Stimulated activated CD4-positive, alpha-beta T cell treated with anti-CD3 and anti-CD28 coated beads, Interleukin-12 subunit alpha, Interleukin-12 subunit beta, amount 100 ng/mL, for 4 hours (primary cell): ENCODE data around the gene NGDN.
"Not testable (repeated sequence)": the region's sequence is repeated elsewhere in the genome, so short reads cannot be mapped to it uniquely, and the experiment has no call there.

ENCODE experiments used
- DNase-seq: peaks from one replicate; pipeline ENCODE4 v3.0.0-alpha.2; 2020

The NGDN gene

GRCh38 chr14:23469127-23469905 is at the start of gene NGDN:
TSS of gene NGDN (plus strand) at chr14:23469703. CDS start at chr14:23469716, 13 bp downstream.
- peak; percentile 85 for DNase-seq

DNA sequence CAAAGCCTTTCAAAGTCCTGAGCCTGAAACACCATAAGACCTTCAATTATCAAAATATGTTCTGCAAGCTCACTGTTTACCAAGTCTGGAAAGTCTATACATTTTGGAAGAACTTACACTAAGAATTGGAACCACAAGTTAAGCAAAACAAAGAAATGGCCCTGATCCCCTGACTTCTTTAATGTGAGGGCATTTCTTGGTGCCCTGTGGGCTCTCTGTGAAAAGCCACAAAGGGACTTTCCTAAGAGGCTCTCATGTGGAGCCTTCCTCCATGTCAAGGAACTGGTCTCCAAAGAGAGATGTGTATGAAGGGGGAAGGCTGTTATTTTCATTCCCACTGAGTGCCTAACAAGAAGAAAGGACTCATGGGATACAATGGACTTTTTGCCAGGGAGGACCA is 47.9 kb upstream of the NGDN start:
- no peak for DNase-seq

- no peak for DNase-seq
Measured at GRCh38 chr14:23423657-23424056, 45.8 kb upstream of the NGDN start.

DNA sequence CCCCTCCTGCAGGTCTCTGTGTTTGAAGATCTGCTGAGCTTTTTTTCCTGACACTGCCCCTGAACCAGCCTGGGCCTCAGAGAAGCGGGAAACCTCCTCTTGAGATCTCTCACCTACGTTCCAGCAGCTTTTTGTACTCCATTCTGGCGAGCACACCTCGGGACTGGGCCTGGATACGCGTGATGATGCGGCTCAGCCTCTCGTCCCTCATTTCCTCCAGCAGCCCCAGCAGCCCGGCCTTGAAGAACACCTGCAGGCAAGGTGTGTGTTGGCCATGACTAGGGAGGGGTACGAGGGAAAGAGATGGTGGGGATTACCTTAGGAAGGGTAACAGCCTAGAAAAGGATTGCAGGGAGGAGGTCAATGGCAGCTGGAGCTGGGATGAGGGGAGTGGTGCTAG is 44.3 kb upstream of the NGDN start:
- no peak for DNase-seq

- not testable (repeated sequence) for DNase-seq
Measured at GRCh38 chr14:23425798-23426197, 43.7 kb upstream of the NGDN start.

- DNase-seq = no peak
Measured at GRCh38 chr14:23428686-23429495, 40.6 kb upstream of the NGDN start.

DNA sequence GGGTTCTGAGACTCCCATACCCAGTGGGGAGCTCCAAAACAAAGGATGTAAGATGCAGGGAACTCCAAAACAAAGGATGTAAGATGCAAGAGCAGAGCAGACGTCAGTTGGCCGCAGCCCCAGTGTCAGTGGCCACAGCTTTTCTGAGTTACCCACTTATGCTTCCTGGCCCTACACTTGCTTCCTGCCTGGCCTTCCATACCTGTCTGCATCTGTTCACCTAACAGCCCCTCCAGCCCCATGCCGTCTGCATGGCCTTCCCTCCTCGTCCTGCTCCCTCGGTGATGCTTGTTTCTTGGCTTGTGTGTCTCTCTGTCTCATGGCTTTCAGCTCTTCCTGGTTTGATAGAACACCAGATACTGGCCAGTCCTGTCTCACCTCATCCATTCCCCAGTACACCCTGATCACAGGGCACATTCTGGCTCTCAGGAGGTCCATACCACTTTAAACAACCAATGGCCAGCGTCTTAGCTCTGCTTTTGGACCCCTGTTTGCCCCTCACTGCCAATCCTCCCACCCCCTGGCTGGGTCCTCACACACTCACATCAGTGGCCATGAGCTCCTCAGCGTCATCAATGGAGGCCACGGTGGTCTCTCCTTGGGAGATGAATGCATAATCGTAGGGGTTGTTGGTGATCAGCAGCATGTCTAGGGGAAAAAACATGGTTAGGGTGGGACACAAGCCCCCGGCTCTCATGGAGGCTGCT is 39.3 kb upstream of the NGDN start:
- no peak for DNase-seq

DNA sequence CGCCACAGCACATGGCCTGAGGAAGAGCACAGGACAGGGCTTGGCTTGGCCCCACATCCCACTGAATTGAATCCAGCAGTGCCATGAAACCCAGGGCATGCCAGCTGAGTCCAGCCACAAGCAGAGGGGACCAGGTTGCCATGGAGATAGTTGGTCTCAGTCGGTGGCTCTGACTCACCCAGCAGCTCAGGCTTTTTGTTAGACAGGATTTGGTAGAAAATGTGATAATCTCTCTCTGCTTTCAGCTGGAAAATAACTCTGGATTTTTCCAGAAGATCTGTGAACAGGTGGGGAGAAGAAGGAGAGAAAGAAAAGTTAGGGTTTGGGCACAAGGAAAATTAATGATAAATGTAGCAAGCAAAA is 38.8 kb upstream of the NGDN start:
- no peak for DNase-seq

DNA sequence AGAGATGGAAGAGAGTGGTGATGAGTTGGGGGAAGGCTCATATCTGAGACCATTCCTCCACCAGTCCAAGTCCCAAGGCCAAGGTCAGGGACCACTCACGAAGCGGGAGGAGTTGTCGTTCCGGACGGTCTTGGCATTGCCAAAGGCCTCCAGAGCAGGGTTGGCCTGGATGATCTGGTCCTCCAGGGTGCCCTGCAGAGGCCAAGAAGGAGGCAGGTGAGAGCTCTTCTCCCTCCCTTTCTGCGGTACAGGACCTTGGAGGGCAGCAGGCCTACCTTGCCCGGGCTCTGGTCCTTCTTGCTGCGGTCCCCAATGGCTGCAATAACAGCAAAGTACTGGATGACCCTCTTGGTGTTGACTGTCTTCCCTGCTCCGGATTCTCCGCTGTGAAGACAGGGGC is 38.0 kb upstream of the NGDN start:
- DNase-seq = no peak

DNA sequence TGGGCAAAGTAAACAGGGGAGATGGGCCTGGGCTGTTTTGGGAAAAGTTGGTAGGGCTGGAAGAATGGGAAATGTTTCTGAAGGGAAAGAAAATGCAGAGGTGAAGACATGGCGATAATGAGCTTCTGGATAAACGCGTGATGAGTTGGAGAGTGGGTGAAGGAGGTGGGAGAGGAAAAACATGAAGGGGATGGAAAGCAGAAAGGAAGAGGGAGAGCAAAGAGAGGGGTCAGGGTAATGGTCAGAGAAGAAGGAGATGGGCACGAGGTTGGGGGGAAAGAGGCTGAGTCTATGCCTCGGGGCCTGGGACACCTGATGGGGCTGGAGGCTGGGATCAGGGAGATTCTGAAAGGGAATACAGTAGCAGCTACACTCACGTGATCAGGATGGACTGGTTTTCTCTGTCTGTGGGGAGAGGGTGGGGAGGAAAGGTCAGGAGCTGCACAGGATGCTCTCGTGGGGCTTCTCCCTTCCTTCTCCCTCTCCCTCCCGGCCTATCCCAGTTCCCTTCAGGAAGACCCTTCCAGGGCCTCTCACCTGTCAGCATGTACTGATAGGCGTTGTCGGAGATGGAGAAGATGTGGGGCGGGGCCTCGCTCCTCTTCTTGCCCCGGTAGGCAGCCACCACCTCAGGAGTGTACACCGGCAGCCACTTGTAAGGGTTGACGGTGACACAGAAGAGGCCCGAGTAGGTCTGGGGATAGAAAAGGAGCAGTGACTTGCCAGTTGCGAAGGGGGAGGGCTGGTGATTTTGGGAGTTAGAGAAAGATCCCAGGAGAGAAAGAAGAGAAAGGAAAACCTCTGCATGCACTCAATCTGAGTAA is 37.2 kb upstream of the NGDN start:
- DNase-seq = no peak

DNA sequence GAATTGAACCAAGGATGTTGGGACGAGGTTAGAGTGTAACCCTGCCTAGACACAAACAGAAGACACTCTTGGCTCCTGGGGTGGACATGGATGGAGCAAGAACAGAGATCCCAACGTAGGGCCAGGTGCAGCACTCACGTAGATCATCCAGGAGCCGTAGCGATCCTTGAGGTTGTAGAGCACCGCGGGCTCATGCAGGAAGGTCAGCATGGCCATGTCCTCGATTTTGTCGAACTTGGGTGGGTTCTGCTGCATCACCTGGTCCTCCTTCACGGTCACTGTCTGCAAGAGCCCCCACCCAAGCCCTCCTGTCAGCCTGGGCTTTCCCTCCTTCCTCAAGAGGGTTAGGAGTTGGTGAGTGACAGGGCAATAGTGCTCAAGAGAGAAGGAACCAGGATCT is 36.6 kb upstream of the NGDN start:
- no peak for DNase-seq

- no peak for DNase-seq
Measured at GRCh38 chr14:23433457-23433856, 36.0 kb upstream of the NGDN start.

- DNase-seq = no peak
Measured at GRCh38 chr14:23434488-23435222, 34.8 kb upstream of the NGDN start.

GRCh38 chr14:23435543-23436326 is 33.8 kb upstream of the NGDN start, which contains the start of gene MYH7:
TSS of gene MYH7 (minus strand) at chr14:23435660. CDS start at chr14:23433732, 1,928 bp downstream.
- no peak for DNase-seq

GRCh38 chr14:23436327-23437132 is 33.0 kb upstream of the NGDN start:
- DNase-seq = no peak

DNA sequence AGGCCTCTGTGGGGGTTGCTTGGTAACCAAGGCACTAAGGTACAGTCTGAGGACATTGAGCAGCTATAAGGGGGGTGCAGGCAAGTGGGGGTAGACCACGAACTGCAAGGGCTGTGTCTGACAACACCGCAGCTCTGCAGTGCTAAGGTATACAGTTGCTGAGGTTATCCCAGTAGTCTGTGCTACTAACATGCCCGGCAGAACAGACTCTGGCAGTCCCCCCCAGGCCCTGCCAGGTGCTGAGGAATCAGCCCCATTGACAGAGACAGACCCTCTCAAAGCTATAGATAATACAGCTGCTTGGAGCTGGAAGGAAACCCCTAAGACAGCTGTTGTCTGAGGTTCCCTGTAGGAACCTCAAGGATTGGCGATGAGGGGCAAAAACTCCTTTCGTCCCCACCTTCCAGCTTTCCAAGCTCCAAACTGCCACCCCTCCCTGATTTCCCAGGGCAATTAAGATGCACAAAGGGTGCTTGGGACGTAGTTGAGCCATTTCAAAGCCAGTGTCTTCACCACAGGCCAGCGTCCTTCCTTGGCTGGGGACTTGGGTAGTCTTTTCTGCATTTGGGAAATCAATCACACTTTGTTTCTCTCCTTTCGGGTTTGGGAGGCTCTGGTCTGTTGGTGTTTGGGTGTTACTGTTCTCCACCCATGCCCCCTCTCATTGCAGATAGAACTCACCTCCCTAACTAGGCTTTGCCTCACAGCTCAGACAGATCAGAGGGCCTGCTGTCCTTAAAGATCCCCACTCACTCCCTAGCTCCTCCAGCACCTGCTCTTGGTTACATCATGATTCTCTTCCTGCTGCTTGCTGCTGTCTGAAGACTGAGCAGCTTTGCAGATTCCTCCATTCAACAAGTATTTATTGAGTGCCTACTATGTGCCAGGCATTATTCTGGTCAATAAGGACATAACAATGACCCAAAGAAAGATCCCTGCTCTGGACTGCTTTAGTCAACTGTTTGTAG is 32.1 kb upstream of the NGDN start:
- no peak for DNase-seq

DNA sequence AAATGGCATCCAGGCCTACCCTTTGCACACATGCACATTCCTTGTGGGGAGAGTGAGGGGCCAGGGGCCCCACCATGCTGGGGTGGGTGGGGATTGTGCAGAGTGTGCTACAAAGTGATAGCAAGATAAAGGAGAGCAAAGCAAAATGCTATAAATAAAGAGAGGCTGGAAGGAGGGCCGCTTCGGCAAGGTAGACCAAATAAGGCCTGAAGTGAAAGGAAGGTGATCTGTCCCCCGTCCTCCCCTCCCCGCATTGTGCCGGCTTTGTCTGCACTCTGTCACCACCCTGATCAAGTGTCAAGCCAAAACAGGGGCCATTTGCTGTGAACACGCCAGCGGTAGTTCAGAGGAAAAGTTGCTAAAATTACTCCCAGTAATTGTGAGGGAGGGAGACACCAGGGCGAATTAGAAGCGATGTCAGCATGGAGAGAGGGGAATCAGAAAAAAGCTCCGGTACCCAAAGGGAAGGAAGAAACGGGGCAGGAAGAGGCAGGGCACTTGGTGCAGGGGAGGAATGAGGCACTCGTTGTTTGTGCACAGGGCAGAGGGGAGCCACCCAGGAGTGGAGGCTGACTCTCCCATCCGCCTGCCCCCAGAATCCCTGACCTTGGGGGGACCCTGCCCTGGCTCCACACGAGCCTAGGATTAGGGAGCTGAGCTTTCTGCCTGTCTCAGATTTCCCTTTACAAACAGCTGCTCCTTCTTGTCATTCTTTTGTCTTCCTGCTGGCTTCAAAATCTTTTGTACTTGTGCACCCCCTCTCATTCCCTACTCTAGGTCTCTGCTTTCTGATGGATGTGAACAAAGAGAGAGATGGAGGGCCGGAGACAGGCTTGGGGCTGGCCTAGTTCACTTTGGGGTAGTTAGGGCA is 31.2 kb upstream of the NGDN start:
- DNase-seq = no peak
